Heart right ventricle (tissue), 16 donors: ENCODE measurements around the gene RAD9A. TPM values are rescaled to one million over a fixed set of nuclear protein-coding genes. Genes with fewer than 3 reads are reported as not detected.

Experiments
- ATAC-seq, 8 donors: fragments of 200-7000 bp; cut with Tn5 transposase; one replicate each; pipeline ENCODE4 v1.9.1; 2020; ENCODE audit warnings: mild to moderate bottlenecking in 8 of 8, moderate library complexity in 8 of 8, moderate number of reproducible peaks in 1 of 8
- DNase-seq, 2 donors: peaks; one replicate each; pipeline ENCODE4 v3.0.0-alpha.2; 2020
- H3K27ac ChIP-seq, 10 donors: fragments of 200-600 bp; sonication (generic) in 2 of 10; one replicate each; pipeline versions ENCODE4 v1.5.0 to v1.8.0; 2020 to 2022; ENCODE audit warnings: mild to moderate bottlenecking in 3 of 10
- H3K27me3 ChIP-seq, 7 donors: fragments of 200-600 bp; one replicate each; pipeline ENCODE4 v1.8.0; 2021 to 2022; ENCODE audit warnings: mild to moderate bottlenecking in 2 of 7
- H3K36me3 ChIP-seq, 9 donors: fragments of 200-600 bp; sonication (generic) in 1 of 9; one replicate each; pipeline versions ENCODE4 v1.5.0 to v1.8.0; 2020 to 2022; ENCODE audit warnings: mild to moderate bottlenecking in 2 of 9
- H3K4me1 ChIP-seq, 9 donors: fragments of 200-600 bp; sonication (generic) in 1 of 9; one replicate each; pipeline versions ENCODE4 v1.5.0 to v1.8.0; 2020 to 2022; ENCODE audit warnings: mild to moderate bottlenecking in 4 of 9
- H3K4me3 ChIP-seq, 10 donors: fragments of 200-600 bp; sonication (generic) in 2 of 10; one replicate each; pipeline versions ENCODE4 v1.5.0 to v1.8.0; 2020 to 2022; ENCODE audit warnings: mild to moderate bottlenecking in 7 of 10, moderate library complexity in 2 of 10
- H3K9me3 ChIP-seq, 11 donors: fragments of 200-600 bp in 10 of 11; sonication (generic) in 2 of 11; one replicate each; pipeline versions ENCODE4 v1.5.0 to v1.8.0; 2013 to 2022; ENCODE audit warnings: mild to moderate bottlenecking in 2 of 11, control low read depth in 1 of 11, moderate library complexity in 1 of 11
- CTCF ChIP-seq, 9 donors: fragments of 200-600 bp; sonication (generic) in 2 of 9; IDR thresholded peaks; one replicate each; pipeline versions ENCODE4 v1.5.0 to v1.8.0; 2021 to 2022; ENCODE audit warnings: antibody characterized with exemption in 9 of 9, mild to moderate bottlenecking in 5 of 9, moderate library complexity in 1 of 9
- WGBS, 2 donors: extraction: QIAGEN DNeasy Blood & Tissue Kit; methylation state at CpG; one replicate each; pipeline ENCODE4 v1.1.7; 2013; ENCODE audit warnings: inconsistent platforms in 1 of 2; 5-methylcytosine and 5-hydroxymethylcytosine counted together
- intact Hi-C, 10 donors: fragments of 100-400 bp; cut with DNase I; formaldehyde crosslinking; loops; one replicate each; pipeline versions ENCODE4 v1.11.1 to v1.14.2; 2022
- polyA plus RNA-seq, 2 donors: library from polyadenylated mRNA; stranded (reverse); fragments of 200-250 nt; gene quantifications; one replicate each; pipeline ENCODE4 v1.2.3, GENCODE V29; 2013
- total RNA-seq, 10 donors: library from RNA; stranded (reverse); fragmentation: NEBNext Ultra II Directional in 3 of 10; extraction: Animal tissue kit (Norgen Biotek cat#: 25700) in 3 of 10; gene quantifications; one replicate each; pipeline versions ENCODE4 v1.2.1 to v1.2.4, GENCODE V29; 2021 to 2023
- donor health status: Arrhythmogenic right ventricular cardiomyopathy.
- donor health status: ischemic (EF 13 %, LVEDD 7.1; RV severe dilation, severe dysfunction).
- donor health status: healthy with polysubstance abuse.
- donor health status: DM: no; HTN: yes; CAD: no.
- donor health status: DM: no; HTN: no; CAD: no.
- donor health status: ischemic (EF 25% LVEDD 6.9; RV normal size, moderate dysfunction).
- donor health status: ischemic (EF 25% LVEDD 5.7; RV mildly dilated, moderate dysfunction).
- donor health status: healthy.
- donor health status: DM: yes; HTN: yes; CAD: no.
- donor health status: Ischemic cardiomyopathy.
- donor health status: ischemic (EF 35%, LVEDD 5.7; RV mildly dilated, moderate dysfunction).
- donor health status: nonischemic (EF 11% LVEDD 7.7; RV severe dilation, severe dysfunction).
- donor health status: DM: yes; HTN: yes; CAD: no.
- donor health status: PGD.
- donor health status: ischemic (EF 29% LVEDD 5.4; RV normal size, mild dysfunction).
- donor health status: nonischemic (EF 23%, LVEDD 6.1; RV moderate dilation, normal function).

Gene RAD9A
- total and polyA plus RNA-seq, 12 donors: 4.8 to 15.0 (median 6.5) TPM

- Histone ChIP-seq H3K4me3 (no peak overlapping the region), H3K27me3 (no peaks in the 10 kb centered on the region), H3K36me3 (no peaks in the 10 kb centered on the region), H3K27ac (no peak overlapping the region), H3K9me3 (no peaks in the 10 kb centered on the region), H3K4me1 (peaks cover 0 to 35% (median 4%) of the 10 kb centered on the region in 9 donors)
- intact Hi-C loops: loop anchor here in 6 of 10 donors (2.0 to 10.0 kb wide), 7 partner anchors 32 to 303 kb away; partner anchors contain the start of genes GRK2 (in 1 of the 6) and POLD4 (in 1 of the 6)
- TF ChIP-seq CTCF (IDR thresholded peaks at IDR 0.05): no peak
- no peak for DNase-seq
- peak in 4 of 8 donors; percentile 4 to 29 (median 16) for ATAC-seq
- WGBS, 2 donors: 46 to 59% methylated on average over 3 of the region's 3 CpGs
Observed at GRCh38 chr11:67384851-67385366, 6.9 kb upstream of the RAD9A start.

GRCh38 chr11:67387069-67387468 is 4.7 kb upstream of the RAD9A start:
- ATAC-seq: no peak
- intact Hi-C loops: loop anchor here in 1 of 10 donors (10.0 kb wide), 2 partner anchors 72 to 122 kb away; partner anchors contain the start of gene GRK2
- WGBS, 2 donors: 22 to 24% methylated on average over 9 of the region's 9 CpGs
- Histone ChIP-seq H3K27ac (no peak overlapping the region), H3K4me3 (no peak overlapping the region), H3K9me3 (no peaks in the 10 kb centered on the region), H3K27me3 (no peaks in the 10 kb centered on the region), H3K4me1 (peaks cover 0 to 32% (median 15%) of the 10 kb centered on the region in 9 donors), H3K36me3 (no peaks in the 10 kb centered on the region)
- no peak for DNase-seq
- no peak for TF ChIP-seq CTCF (IDR thresholded peaks at IDR 0.05)

GRCh38 chr11:67387518-67387917 is 4.3 kb upstream of the RAD9A start:
- Histone ChIP-seq H3K27ac (no peak overlapping the region), H3K9me3 (no peaks in the 10 kb centered on the region), H3K4me3 (no peak overlapping the region), H3K4me1 (peaks cover 2 to 31% (median 18%) of the 10 kb centered on the region in 9 donors), H3K36me3 (no peaks in the 10 kb centered on the region), H3K27me3 (no peaks in the 10 kb centered on the region)
- intact Hi-C loops: loop anchor here in 1 of 10 donors (10.0 kb wide), 2 partner anchors 73 to 123 kb away; partner anchors contain the start of gene GRK2
- DNase-seq (no peak), ATAC-seq (no peak)
- no peak for TF ChIP-seq CTCF (IDR thresholded peaks at IDR 0.05)
- 62% methylated on average over 6 of the region's 6 CpGs for WGBS, 2 donors

- no peaks in the 10 kb centered on the region for H3K27me3 ChIP-seq
- no peak overlapping the region for H3K27ac ChIP-seq
- peak in 1 of 8 donors; percentile 30 for ATAC-seq
- TF ChIP-seq CTCF (IDR thresholded peaks at IDR 0.05): peak; percentile 40 to 67 (median 53)
- H3K36me3 ChIP-seq: peaks cover 0 to 11% (median 0%) of the 10 kb centered on the region in 9 donors
- intact Hi-C loops: loop anchor here in 1 of 10 donors (10.0 kb wide), 2 partner anchors 75 to 125 kb away; partner anchors contain the start of gene GRK2
- 68 to 72% methylated on average over 6 of the region's 6 CpGs for WGBS, 2 donors
- no peak overlapping the region for H3K4me3 ChIP-seq
- H3K9me3 ChIP-seq: no peaks in the 10 kb centered on the region
- H3K4me1 ChIP-seq: peaks cover 4 to 34% (median 21%) of the 10 kb centered on the region in 9 donors
- DNase-seq: peak in 1 of 2 donors; percentile 50
Observed at GRCh38 chr11:67389477-67389876, 2.3 kb upstream of the RAD9A start.
